Measurements from ENCODE around the gene CMSS1. TPM values are rescaled to one million over a fixed set of nuclear protein-coding genes. Genes with fewer than 3 reads are reported as not detected.

Gene CMSS1
- total RNA-seq, 2 donors from 2014 or later = 35.8 to 74.3 TPM

DNA sequence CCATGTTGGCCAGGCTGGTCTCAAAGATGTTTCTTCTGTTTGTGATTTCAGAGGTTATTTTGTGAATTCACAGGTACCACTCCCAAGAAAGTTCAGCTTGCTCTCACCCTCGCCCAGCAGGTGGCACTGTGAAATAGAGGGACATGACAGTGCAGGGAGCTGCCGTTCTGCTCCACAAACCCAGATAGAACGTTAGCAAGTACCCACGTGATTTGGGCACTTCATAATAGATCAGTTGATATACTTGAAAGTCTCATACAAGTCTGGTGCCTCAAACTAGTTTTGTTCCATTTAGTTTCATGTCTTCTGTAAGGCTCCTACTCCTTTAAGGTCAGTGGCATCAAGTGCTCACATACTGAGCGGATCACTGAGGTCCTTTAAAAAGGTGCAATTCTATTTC lies 251.2 kb downstream of the CMSS1 start:
- peak; percentile 80 to 86 for ATAC-seq
- H3K9me3 Mint-ChIP-seq = peaks cover 0 to 3% of the 10 kb centered on the region in 2 donors
- H3K36me3 Mint-ChIP-seq = no peaks in the 10 kb centered on the region
- no peak overlapping the region for H3K27ac Mint-ChIP-seq
- peak; percentile 57 to 81 for DNase-seq (ENCODE audit: low spot score in 2 of 2)

DNA sequence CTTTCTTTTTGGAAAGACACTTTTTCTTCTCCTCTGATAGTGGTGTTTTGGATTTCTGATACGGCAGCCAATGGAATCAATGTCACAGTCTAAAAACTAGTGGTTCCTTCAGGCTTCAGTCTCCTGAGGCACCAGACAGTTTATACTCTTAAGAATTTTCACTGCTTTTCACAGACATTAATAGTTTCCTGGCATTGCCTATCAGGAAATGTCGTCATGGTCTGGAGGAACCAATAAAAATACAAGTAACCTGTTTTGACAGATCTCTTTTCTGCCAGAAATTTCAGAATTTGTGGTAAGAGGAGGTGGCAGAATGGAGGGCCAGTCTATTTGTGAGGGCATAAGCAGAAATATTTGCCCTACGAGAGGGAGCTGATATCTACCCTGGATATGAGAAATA lies 251.8 kb downstream of the CMSS1 start:
- peaks cover 0 to 3% of the 10 kb centered on the region in 2 donors for H3K9me3 Mint-ChIP-seq
- H3K27ac Mint-ChIP-seq = peak overlapping the region in 1 of 2 donors; percentile 62
- no peaks in the 10 kb centered on the region for H3K36me3 Mint-ChIP-seq
- DNase-seq (ENCODE audit: low spot score in 2 of 2) (no peak), ATAC-seq (no peak)

DNA sequence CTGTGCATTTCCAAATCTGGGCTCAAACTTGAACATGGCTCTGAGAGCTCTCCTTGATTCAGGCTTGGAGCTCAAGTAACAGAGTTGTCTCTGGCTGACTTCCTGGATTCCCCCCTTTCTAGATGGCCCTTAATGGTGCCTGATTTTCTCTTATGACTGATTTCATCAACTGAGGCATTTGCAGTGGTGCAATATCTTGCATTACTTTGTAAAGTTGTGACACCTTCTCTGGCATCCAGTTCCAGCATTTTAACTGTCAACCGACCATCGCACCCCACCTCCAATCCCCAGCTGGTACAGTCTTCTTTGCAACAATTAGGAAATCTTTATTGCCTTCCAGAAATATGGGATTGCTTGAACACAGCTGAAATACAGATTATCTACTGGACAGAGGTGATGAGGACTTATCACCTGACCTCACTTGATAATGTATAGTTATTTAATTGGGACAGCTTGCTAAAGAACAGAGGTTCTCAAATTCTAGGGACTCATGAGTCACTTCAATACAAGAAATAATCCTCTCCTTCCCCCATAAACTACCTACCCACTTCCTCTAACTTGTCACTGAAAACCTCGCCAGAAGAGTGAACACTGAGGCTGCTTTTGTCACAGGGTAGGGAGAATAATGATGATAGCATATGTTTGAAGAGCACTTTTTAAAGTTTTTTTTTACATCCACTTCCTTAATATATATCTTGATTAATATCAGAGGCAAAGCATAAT lies 254.8 kb downstream of the CMSS1 start:
- Mint-ChIP-seq H3K27ac (no peak overlapping the region), H3K9me3 (peaks cover 0 to 3% of the 10 kb centered on the region in 2 donors), H3K36me3 (peaks cover 0 to 10% of the 10 kb centered on the region in 2 donors)
- ATAC-seq (peak; percentile 64), DNase-seq (ENCODE audit: low spot score in 2 of 2) (no peak)

DNA sequence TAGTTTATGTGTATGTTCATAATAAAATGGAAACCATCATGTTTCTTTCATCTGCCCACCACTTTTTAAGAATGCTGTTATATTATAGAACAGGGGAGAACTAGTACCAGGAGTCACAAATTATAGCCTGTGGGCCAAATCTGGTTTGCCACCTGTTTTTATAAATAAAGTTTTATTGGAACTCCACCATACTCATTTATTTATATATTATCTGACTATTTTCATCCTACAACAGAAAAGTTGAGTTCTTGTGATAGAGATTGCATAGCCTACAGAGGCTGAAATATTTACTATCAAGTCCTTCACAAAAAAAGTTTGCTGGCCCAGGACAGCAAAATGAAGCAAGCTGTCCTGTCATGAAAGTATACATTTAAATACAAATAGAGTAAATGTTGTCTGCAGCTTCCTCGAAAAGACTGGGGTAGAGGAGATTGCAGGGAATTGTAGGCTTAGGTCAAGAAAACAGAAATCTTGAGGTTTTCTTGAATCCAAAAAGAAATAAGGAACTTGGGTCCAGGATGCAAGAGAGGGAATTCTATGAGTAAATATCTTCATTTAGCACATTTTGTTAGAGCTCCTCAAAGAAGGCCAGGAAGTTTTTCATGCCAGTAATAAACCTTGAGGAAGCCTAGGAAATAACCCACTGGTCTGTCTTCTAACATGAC lies 255.5 kb downstream of the CMSS1 start:
- ATAC-seq = no peak
- DNase-seq (ENCODE audit: low spot score in 2 of 2) = no peak
- peaks cover 0 to 10% of the 10 kb centered on the region in 2 donors for H3K36me3 Mint-ChIP-seq

DNA sequence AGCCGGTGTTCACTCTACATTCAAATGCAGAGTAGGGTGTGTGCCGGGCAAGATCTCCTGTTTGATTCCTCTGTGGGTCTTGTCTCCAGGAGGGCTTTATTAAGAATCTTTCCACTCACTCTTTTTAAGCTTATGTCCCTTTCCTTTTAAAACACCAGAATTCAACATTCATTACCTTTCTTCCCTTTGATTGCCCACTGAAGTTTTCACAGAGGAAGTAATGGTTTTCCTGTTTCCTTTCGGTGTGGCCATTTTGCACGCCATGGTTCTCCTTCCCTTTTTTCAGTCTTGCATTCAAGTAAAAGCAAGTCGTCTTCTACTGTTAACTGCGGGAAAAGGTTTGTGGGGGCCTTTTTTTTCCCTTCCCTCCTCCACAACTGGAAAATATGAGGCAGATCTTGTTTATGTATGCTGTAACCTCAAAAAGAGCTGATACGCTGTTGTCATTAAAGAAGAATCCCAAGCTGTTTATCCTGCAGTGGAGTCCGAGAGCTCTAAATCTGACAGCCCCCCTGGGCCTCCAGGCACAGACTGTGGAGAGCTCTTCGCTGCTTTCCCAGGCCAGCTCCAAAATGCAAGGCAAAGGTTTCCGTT lies 256.1 kb downstream of the CMSS1 start:
- ATAC-seq = peak; percentile 47 to 54
- H3K9me3 Mint-ChIP-seq = peaks cover 0 to 3% of the 10 kb centered on the region in 2 donors
- peak in 1 of 2 donors; percentile 5 for DNase-seq (ENCODE audit: low spot score in 2 of 2)
- peak overlapping the region; percentile 31 to 80 for H3K27ac Mint-ChIP-seq
- peaks cover 0 to 10% of the 10 kb centered on the region in 2 donors for H3K36me3 Mint-ChIP-seq

More for the DNA sequence above, 255.5 kb downstream of the CMSS1 start:
- peak overlapping the region in 1 of 2 donors; percentile 80 for H3K27ac Mint-ChIP-seq
- H3K9me3 Mint-ChIP-seq = peaks cover 0 to 3% of the 10 kb centered on the region in 2 donors

DNA sequence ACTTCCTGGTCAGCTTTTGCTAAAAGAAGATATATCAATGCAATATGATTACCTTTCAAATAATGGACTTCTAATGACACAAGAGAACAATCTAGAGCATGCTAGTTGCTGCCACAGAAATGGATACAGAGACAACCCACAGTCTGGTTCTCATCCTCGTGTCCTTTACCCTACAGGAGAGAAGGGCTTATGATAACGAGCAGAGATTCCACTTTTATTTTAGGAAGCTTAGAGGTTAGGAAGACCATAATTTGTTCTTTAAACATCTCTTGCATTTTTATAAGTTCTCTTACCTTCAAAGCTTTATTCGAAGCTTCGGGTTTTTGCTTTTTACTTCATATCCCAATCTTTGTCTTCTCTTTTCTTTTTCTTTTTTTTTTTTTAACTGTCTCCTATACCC lies 257.5 kb downstream of the CMSS1 start:
- H3K27ac Mint-ChIP-seq = no peak overlapping the region
- H3K36me3 Mint-ChIP-seq = peaks cover 0 to 10% of the 10 kb centered on the region in 2 donors
- peaks cover 0 to 3% of the 10 kb centered on the region in 2 donors for H3K9me3 Mint-ChIP-seq
- no peak for DNase-seq (ENCODE audit: low spot score in 2 of 2)
- no peak for ATAC-seq

DNA sequence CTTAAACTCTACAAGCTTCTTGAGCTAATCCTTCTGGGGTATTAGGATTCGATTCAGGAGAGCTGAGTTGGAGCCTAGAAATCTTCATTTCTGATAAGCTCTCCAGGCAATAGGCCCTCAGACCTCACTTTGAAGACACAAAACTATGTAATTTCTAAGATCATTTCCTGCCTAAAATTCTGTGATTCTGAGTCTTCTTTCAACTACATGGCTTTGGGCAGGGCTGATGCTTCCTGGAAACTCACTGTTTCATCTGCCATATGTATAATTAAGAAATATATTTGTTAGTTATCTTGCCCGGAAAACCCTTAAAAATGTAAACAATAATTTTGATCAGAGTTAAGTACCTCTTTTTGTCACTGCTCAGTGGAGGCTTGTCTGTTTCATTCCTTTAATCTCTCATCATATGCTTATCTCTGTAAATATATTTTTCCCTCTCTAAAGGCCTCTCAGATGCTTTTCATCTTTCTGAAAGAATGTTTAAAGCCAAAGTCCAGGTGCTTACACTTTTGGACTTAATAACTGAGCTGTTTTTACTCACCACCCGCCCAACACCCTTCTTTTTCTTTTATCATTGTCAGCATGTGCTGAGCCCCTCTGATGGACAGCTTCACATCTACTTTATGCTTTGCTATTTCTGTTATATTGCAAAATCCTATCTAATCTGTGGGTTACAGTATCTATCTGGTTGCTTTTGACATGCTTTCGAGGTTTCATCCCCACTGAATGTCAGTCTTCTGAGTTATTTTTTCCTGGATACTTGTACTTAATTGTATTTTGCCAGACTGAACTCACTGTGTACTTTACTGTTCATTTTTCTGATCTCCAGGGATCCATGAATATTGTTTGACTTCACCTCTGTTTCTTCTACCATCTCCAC lies 258.4 kb downstream of the CMSS1 start:
- H3K36me3 Mint-ChIP-seq = peaks cover 0 to 10% of the 10 kb centered on the region in 2 donors
- DNase-seq (ENCODE audit: low spot score in 2 of 2) = no peak
- ATAC-seq = no peak
- H3K9me3 Mint-ChIP-seq = peaks cover 0 to 3% of the 10 kb centered on the region in 2 donors
- H3K27ac Mint-ChIP-seq = peak overlapping the region in 1 of 2 donors; percentile 38

DNA sequence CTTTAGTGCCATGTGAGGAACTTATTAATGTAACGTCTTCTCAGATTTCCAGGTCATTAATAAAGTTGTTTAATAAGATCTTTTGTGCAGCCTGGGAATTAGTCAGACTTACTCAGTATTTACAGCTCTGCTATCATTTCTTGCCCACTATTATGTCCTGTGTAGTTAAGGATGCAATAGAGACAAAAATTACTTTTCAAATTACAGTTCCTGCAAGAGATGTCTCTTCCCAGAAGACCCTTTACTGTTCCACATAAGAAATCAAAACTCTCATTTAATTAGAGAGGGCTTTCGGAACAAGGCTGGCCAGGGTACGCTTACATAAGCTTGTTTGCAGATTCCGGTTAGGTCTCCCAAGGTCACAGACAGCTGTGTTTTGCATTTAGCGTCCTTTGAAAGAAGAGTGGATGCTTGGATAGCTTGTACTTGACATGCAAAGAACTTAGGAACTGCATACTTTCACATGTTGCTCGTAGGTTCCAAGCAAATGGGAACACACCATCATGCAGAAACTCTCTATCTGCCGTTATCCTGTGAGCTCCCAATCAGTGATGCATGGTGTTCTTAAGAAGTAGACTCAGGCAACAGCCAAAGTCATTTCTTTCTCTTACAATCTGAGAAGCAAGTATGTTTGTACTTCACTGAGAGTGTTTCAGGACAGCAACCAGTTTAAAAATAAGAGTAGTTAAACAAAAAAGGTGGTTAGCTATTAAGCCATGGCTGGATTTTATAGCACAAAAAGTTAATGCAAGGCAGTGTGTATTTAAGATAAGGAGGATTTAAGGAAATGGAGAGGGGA lies 259.3 kb downstream of the CMSS1 start:
- Mint-ChIP-seq H3K27ac (peak overlapping the region in 1 of 2 donors; percentile 38), H3K9me3 (peaks cover 0 to 3% of the 10 kb centered on the region in 2 donors), H3K36me3 (peaks cover 0 to 10% of the 10 kb centered on the region in 2 donors)
- DNase-seq (ENCODE audit: low spot score in 2 of 2) (no peak), ATAC-seq (no peak)

DNA sequence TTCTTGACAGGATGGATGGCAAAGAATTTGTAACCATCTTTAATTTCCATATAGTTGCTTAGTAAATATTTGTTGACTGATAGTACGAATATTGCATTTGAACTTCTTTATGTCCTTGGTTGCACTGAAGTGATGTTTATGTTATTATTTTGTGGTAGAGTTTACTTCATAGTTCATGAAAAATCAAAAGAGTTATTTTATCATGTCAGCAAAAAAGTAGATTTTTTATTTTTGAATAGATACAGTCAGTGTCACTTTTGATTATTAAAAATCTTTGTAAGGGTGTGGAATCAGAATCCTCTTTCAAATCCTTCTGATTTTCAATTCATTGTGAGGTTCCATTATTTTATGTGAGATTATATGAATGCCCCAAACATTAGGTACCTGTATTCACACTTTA lies 261.7 kb downstream of the CMSS1 start:
- DNase-seq (ENCODE audit: low spot score in 2 of 2) (no peak), ATAC-seq (no peak)
- Mint-ChIP-seq H3K9me3 (no peaks in the 10 kb centered on the region), H3K36me3 (peaks cover 0 to 10% of the 10 kb centered on the region in 2 donors), H3K27ac (no peak overlapping the region)

DNA sequence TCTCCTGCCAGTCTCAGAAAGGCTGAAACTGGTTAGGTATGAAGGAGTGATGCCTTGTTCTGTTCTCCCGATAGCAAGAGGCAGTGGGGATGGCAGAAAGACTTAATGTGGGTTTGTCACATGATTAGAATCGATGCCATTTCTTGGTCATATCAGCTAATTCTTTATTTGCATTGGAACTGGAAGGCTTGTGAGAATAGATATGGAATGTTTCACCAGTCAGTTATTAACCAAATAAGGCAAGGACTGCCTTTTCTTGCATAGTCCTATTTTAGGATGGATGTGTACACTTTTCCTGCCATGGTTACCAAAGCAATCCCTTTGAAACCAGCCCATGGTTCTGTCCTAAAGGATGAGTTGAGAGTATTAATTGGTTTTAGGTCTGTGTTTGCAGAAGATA lies 262.9 kb downstream of the CMSS1 start:
- H3K27ac Mint-ChIP-seq = no peak overlapping the region
- H3K36me3 Mint-ChIP-seq = peaks cover 0 to 10% of the 10 kb centered on the region in 2 donors
- H3K9me3 Mint-ChIP-seq = no peaks in the 10 kb centered on the region
- no peak for ATAC-seq
- DNase-seq (ENCODE audit: low spot score in 2 of 2) = no peak

DNA sequence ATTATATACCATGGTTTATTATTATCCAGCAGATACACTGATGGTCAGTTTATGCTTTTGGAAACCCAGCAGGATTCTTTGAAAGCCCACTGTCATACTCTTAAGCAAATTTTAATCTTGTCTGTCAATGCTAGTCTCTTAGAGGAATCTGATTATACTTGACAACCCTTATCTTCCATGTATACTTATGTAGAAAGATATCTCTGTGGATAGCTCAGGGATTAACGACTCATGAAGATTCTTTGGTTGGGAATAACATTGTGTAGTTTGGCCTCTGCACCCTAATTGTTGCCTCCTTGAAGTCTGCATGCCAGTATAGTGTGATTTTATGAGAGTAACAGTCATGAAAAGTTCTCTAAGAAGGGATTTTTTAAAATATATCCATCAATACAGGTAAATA lies 263.6 kb downstream of the CMSS1 start:
- DNase-seq (ENCODE audit: low spot score in 2 of 2) (no peak), ATAC-seq (no peak)
- Mint-ChIP-seq H3K9me3 (no peaks in the 10 kb centered on the region), H3K36me3 (peaks cover 0 to 10% of the 10 kb centered on the region in 2 donors), H3K27ac (no peak overlapping the region)

DNA sequence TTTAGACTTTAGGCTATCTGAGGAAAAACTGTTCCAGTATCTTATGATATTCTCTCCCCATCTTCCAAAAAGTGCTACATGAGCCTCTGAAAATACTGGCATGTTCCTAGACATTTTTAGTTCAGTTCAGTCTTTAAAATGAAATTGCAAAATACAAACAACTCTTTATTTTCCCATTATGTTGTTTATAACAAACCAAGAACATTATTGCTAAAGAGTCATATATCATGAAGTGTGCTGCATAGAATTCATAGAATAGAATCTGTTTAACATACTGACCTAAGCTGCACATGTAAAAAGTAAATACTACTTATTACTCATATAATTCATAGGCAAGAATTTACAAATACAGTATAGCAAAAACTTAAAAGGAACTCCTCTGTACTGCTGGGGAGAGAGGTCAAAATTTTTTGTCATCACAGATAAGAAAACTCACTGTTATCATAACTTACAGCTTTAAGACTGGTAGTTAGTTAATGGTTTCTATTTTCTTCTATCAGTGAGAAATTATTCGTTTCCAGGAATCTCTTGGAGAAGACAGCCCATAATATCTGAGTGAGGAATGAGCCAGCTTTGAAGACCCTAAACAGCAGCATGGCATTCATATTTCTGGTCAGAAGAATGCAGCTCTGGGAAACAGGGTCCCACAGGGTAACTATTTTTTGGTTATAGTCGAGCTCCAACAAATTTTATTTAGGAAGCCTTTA lies 264.5 kb downstream of the CMSS1 start:
- peaks cover 0 to 2% of the 10 kb centered on the region in 2 donors for H3K36me3 Mint-ChIP-seq
- no peaks in the 10 kb centered on the region for H3K9me3 Mint-ChIP-seq
- no peak for ATAC-seq
- DNase-seq (ENCODE audit: low spot score in 2 of 2) = no peak
- no peak overlapping the region for H3K27ac Mint-ChIP-seq

DNA sequence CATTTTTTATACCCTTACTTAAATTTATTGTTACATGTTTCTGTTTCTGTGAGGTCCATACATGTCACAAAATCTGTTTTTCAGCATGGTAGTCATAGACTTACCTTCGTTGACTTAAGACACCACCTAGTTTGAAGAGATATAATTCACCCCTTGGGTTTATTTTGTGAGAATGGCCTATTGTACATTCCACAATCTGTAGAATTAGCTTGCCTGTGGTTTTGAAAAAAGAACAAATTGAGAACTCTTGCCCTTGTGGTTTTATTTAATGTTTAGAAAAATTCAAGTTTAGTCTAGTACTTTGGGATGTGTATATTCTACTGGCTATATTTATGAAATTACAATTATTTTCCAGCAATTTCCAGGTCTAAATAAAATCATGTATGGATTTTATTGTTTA lies 265.1 kb downstream of the CMSS1 start:
- DNase-seq (ENCODE audit: low spot score in 2 of 2) (no peak), ATAC-seq (no peak)
- Mint-ChIP-seq H3K36me3 (no peaks in the 10 kb centered on the region), H3K9me3 (no peaks in the 10 kb centered on the region), H3K27ac (no peak overlapping the region)

DNA sequence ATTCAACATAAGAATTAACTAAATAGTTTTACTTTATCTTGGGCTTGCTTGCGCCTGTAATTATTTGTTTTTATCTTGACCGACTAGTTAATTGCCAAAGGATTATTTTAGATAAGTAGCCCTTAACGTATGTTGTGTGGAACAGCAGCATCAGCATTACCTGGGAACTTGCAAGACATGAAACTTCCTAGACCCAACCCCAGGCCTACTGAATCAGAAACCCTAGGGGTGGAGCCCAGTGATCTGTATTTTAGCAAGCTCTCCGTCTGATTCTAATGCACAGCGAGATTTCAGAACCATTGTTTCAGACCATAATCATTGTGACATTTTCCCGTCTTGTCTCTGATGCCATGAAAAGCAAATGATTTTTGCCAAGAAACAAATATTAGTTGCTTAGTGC lies 265.5 kb downstream of the CMSS1 start:
- H3K27ac Mint-ChIP-seq = no peak overlapping the region
- no peaks in the 10 kb centered on the region for H3K36me3 Mint-ChIP-seq
- DNase-seq (ENCODE audit: low spot score in 2 of 2) (no peak), ATAC-seq (no peak)
- no peaks in the 10 kb centered on the region for H3K9me3 Mint-ChIP-seq

DNA sequence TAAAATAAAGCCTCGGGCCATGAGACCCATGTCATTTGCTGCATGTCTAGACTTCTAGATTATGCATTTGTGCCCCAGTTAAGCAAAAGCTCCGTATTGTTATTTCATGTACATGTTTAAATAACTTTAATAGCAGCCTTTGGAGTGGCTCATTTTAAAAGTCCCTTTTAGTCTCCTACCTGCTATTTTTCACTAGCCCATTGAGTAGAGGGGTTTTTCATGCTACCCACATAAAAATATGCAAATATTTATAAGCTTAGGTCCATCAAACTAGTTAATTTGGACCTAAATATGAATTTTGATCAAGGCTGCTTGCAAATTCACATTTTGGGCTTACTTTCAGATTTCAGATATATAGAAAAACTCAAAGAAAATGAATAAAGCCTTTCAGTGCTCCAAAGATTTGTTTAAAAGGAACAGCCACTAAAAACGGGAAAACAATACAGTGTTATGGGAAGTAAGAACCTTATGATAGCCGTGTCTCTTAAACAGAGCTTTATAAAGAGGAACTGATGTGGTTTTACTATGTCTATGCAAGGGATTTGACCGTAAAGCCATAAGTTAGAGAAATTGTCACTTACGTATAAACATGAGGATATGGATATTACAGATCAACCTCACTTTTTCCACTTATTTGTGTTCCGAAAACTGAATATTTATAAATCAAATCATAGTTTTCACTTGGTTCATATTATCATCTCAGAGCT lies 266.6 kb downstream of the CMSS1 start:
- ATAC-seq = no peak
- no peak overlapping the region for H3K27ac Mint-ChIP-seq
- no peak for DNase-seq (ENCODE audit: low spot score in 2 of 2)
- peaks cover 0 to 6% of the 10 kb centered on the region in 2 donors for H3K36me3 Mint-ChIP-seq
- no peaks in the 10 kb centered on the region for H3K9me3 Mint-ChIP-seq

Data from activated naive CD4-positive, alpha-beta T cell treated with anti-CD3 and anti-CD28 coated beads, Interleukin-2, amount 50 U/mL, for 72 hours (primary cell).